NCI-H510A treated with DMSO at 0.1 percent for 48 hours (cell line): ENCODE results near the gene MBNL2.

ENCODE experiments used
- DNase-seq: peaks from one replicate; lab custom pipeline; 2025; lab: John Stamatoyannopoulos, UW

The MBNL2 gene

GRCh38 chr13:97234742-97235141 lies 12.6 kb downstream of the MBNL2 start:
- no peak for DNase-seq

- no peak for DNase-seq
These were observed 13.6 kb downstream of the MBNL2 start for GRCh38 chr13:97235549-97236231.

GRCh38 chr13:97237388-97237787 lies 15.3 kb downstream of the MBNL2 start:
- DNase-seq, result no peak

- DNase-seq, result no peak
These were observed 16.3 kb downstream of the MBNL2 start for GRCh38 chr13:97238432-97238831.

- no peak for DNase-seq
These were observed 16.8 kb downstream of the MBNL2 start for GRCh38 chr13:97238883-97239282.

GRCh38 chr13:97239306-97239705 lies 17.2 kb downstream of the MBNL2 start:
- no peak for DNase-seq

- no peak for DNase-seq
These were observed 18.0 kb downstream of the MBNL2 start for GRCh38 chr13:97239943-97240787.

GRCh38 chr13:97240788-97241734 lies 18.9 kb downstream of the MBNL2 start:
- no peak for DNase-seq

- DNase-seq, result no peak
These were observed 19.6 kb downstream of the MBNL2 start for GRCh38 chr13:97241761-97242160.

- DNase-seq, result no peak
These were observed 20.8 kb downstream of the MBNL2 start for GRCh38 chr13:97242755-97243497.

GRCh38 chr13:97243915-97244781 lies 22.0 kb downstream of the MBNL2 start:
- DNase-seq, result no peak

- DNase-seq, result no peak
These were observed 22.9 kb downstream of the MBNL2 start for GRCh38 chr13:97245011-97245410.

- DNase-seq, result no peak
These were observed 24.5 kb downstream of the MBNL2 start for GRCh38 chr13:97246596-97247158.

GRCh38 chr13:97248243-97248642 lies 26.1 kb downstream of the MBNL2 start:
- DNase-seq, result no peak

- DNase-seq, result no peak
These were observed 27.1 kb downstream of the MBNL2 start for GRCh38 chr13:97249093-97249795.

- DNase-seq, result no peak
These were observed 27.8 kb downstream of the MBNL2 start for GRCh38 chr13:97249796-97250495.

GRCh38 chr13:97250560-97250959 lies 28.4 kb downstream of the MBNL2 start:
- DNase-seq, result no peak

GRCh38 chr13:97252735-97253134 lies 30.6 kb downstream of the MBNL2 start:
- DNase-seq, result no peak
